Activated gamma-delta T cell (primary cell): ENCODE data around the gene AAGAB.
"Not testable (repeated sequence)": the region's sequence is repeated elsewhere in the genome, so short reads cannot be mapped to it uniquely, and the experiment has no call there.

Experiments used
- DNase-seq: peaks from one replicate; lab custom pipeline; 2025; lab: John Stamatoyannopoulos, UW

The AAGAB gene

DNA sequence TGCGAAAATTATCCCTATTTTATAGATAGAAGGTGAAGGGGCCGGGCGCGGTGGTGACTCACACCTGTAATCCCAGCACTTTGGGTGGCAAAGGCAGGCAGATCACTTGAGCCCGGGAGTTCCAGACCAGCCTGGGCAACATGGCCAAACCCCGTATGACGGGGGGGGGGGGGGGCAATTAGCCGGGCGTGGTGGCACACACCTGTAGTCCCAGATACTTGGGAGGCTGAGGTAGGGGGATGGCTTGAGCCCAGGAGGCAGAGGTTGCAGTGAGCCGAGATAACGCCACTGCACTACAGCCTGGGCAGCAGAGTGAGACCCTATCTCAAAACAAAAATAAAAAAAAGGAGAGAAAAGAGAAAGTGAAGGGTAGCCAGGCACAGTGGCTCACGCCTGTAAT is 1.4 kb downstream of the AAGAB start:
- DNase-seq = no peak

DNA sequence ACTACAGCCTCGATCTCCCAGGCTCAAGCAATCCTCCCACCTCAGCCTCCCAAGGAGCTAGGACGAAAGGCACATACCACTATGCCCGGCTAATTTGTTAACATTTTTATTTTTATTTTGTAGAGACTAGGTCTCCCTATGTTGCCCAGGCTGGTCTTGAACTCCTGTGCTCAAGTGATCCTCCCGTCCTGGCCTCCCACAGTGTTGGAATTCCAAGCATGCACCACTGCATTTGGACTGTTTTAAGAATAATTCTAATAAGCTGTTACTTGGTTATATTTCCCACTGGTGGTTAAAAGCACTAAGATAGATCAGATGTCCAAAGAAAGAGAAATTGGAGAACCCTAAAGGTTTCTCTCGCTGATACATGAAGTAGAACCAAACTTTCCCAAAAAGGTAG is 3.1 kb downstream of the AAGAB start:
- DNase-seq = no peak

DNA sequence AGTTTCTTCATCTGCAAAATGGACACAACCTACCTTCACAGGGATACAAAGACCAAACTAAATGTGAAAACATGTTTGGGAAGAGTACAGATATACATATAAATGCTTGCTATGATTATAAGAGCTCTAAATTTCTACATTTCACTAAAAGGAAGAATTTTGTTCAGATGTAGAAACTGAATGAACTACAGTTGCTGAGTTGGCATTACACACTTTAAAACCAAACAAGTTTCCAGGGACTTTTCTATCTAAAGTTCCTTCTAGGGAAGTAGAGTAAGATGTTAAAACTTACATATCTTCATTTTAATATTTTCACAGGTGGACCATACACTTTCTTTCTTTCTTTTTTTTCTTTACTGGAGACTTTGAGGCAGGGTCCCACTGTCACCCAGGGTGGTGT is 4.6 kb downstream of the AAGAB start:
- no peak for DNase-seq

DNA sequence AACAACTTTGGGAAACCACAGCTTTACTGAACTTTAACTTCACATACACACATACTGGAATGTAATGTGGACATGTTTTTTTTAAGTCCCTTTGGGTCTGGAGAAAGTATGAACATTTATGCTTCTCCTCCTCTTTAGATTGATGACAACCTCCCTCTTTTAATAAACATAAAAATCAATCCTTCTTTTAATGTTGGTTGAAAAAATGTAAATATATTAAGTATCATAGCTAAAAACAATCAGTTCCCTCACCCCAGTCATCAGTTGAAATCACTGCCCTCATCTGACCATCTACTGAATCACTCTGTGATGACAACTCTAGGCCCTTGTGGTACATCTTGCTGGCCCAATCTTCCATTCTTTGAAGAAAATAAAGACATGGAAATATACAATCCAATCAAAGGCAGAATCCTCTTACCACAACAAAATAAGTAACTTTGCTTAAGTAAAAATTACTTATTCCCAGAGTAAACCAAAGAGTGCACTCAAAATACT is 6.4 kb downstream of the AAGAB start:
- DNase-seq = no peak

DNA sequence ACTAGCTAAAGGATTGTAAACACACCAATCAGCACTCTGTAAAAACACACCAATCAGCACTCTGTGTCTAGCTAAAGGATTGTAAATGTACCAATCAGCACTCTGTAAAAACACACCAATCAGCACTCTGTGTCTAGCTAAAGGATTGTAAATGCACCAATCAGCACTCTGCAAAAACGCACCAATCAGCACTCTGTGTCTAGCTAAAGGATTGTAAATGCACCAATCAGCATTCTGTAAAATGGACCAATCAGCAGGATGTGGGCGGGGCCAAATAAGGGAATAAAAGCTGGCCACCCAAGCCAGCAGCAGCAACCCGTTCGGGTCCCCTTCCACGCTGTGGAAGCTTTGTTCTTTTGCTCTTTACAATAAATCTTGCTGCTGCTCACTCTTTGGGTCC is 7.9 kb downstream of the AAGAB start:
- not testable (repeated sequence) for DNase-seq

DNA sequence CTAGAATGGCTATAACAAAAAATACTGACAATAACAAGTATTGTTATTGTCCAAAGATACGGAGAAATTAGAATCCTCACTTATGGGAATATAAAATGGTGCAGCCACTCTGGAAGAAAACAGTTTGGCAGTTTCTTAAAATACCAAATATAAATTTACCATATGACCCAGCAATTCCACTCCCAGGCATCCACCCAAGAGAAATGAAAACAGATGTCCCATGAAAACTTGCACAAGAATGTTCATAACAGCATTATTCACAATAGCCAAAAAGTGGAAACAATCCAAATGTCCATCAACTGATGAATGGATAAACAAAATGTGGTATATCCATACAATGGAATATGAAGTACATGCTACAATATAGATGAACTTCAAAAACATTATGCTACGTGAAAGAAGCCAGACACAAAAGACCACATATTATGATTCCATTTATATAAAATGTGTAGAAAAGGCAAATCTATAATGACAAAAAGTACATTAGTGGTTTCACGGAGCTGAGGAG is 9.4 kb downstream of the AAGAB start:
- DNase-seq = no peak

DNA sequence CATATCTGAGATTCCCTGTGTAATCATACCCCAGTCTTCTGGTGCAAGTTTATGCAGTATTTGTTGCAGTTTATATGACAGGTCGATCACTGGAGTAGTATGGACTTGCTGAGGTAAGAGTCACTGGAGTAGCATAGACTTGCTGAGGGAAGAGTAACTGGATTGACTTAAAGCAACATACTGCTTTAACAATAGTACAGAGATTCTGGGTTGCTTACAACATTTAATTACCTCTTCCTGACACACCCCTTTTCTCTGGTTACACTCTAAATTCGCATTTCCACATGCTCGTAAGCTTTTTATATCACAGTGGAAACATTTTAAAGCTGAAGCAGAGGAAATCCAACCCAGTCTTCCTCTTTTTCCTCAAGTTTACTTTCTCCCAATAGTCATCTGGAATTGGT is 11.8 kb downstream of the AAGAB start:
- DNase-seq = no peak

DNA sequence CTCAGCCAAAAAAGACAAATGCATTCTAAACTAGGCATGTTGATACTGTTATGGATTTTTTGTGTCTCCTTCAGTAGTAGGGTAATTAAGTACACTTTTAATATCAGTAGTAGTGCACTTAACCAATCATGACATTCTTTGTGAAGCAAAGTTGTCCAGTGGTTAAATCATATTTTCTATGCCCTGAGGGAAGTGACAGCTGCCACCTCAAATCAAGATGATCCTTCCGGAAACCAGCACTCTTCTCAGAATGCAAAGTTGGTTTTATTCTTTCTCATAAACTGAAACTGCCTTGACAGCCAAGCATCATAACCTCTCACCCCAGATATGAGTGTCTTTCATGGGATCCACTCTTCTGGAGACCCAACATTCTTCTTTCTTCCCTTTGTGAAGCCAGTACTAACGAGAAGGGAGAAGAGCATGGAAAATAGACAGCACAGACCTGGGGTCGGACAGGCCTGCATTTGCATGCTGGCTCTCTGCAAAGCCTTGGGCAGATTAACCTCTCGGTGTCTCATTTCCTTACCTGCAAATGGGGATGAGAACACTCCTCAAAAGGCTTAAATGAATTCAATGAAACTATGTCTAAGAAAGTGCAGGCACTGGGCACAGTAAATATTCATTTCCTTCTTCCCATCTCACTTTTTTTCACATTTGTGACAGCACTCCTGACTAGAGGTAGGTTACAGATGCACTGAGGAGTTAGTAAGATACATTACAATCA is 13.2 kb downstream of the AAGAB start:
- no peak for DNase-seq

DNA sequence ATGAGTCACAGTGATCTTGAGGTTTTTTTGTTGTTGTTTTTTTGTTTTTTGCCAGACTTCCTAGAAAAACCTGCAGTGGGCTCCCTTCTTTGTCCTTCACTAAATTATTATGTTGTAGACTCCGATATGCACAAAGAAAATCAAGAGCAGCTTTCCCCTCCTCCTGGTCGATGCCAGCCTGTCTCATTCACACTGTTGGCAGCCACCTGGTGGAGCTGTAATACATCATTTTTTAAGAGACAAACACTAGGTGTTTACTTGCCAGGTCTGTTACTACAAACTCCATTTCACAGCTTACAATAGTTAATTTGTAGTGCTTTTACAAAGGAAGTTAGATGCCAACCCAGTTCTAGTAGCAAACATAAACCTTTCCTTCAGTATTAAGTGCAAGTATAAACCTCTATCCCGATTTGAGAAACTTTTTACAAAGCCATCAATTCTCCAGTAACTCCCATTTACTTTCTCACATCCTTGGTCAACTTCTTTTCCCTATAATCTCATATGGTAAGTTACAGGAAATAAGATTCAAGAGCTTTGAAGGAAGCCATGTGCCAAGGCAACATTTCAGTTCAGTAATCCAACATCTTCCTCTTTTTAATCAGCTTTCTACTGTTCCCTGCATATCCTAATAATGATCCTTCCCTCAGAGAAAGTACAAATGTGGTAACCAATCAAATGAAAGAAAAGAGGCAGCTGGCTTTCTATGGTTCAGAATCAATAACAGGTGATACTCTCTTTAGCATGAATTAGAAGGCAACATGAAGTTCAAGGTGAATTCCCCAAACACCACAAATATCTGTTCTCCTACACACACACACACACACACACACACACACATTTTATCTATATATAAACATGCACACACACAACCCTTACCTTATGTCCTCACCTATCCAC is 14.0 kb downstream of the AAGAB start:
- no peak for DNase-seq

DNA sequence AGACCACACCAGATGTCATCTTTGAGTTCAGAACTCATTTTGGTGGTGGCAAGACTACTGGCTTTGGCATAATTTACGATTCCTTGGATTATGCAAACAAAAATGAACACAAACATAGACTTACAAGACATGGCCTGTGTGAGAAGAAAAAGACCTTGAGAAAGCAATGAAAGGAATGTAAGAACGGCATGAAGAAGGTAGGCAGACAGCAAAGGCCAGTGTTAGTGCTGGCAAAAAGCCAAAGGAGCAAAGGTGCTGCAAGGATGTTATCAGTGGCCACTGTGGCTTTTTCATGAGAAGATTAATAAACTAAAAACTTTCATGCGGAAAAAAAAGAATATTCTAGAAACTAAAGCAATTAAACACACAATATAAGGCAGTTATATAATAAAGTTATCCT is 21.9 kb downstream of the AAGAB start:
- no peak for DNase-seq

DNA sequence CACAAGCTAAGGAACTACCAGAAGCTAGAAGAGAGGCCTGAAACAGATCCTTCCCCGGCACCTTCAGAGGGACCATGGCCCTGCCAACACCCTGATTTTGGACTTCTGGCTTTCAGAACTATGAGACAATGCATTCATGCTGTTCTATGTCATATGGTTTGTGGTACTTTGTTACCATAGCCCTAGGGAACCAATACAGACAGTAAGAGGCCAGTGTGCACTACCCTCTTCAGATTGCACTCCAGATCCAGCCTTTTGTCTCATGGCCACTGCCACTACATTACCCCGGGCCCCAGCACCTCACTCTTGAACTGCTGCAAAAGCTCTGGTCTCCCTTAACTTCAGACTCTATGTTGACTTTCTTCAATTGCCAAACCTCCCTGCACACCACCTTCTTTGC is 24.0 kb downstream of the AAGAB start:
- DNase-seq = no peak

DNA sequence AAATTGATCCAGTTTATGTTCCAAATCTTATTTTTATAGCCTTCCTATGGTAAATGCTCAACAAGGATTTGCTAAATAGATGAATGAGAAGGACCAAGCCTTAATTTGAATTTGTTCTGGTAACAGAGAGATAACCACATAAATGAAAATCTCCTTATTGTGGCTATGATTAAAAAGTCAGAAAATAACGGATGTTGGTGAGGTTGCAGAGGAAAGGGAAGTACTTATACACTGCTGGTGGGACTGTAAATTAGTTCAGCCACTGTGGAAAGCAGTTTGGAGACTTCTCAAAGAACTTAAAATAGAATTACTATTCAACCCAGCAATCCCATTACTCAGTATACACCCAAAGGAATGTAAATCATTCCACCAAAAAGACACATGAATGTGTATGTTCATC is 26.2 kb downstream of the AAGAB start:
- DNase-seq = no peak

DNA sequence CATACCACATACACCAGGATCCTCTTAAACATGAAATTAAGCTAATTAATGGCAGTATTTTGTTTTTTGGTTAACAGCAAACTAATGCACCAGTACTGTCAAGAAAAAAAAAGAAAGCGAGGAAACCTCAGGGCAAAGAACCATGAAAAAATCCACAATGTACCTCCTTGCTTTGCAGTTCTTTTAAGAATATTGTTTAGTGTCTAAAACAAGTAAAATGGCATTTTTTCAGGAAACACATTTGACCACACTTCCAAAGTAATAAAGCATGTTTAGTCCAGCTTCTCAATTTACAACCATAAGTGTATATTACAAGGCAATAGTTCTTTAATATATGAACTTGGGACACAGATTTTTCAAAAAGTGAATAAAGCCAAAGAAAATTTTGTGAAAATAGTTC is 26.6 kb downstream of the AAGAB start:
- no peak for DNase-seq

DNA sequence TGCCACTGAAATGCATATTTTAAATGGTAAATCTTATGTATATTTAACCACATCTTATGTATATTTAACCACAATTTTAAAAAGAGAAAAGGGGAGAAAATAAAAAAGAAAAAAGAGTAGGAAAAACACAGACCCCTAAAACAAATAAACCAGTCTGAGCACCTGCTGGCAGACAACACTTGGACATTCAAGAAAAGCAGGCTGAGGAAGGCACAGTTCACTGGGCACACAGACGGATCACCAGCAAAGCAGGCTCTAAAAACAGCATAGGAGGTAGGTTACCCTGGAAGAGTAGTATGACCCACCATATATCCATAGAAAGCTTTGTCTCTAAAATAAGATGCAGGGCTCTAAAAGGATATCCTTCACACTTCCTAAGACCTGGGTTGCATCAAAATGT is 27.0 kb downstream of the AAGAB start:
- DNase-seq = no peak

DNA sequence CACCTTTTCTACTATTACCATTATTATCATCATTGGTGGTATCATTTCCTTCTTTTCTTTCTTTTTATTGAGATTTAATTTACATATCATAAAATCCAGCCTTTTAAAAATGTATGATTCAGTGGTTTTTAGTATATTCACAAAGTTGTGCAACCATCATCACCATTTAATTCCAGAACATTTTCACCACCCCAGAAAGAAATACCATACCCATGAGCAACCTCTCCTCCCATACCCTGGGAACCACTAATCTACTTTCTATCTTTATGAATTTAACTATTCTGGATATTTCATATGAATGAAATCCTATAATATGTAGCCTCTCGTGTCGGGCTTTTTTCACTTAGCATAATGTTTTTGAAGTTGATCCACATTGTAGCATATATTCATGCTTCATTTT is 29.1 kb downstream of the AAGAB start:
- DNase-seq = no peak

DNA sequence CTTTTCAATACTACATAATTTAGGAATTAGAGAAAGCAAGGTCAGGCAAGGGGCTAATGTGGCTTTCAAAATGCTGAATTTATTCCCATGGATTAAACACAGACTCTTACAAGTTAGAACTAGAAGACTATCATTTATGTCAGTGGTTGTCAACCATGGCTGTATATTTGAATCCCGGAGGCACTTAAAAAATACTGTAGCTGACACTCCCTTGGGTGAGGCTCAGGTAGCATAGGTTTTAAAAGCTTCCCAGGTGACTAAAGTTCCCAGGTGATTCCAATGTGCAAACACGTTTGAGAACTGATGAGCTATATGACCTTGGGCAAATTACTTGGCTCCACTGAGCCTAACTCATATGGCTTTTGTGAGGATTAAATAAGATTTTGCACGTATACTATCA is 29.6 kb downstream of the AAGAB start:
- no peak for DNase-seq

DNA sequence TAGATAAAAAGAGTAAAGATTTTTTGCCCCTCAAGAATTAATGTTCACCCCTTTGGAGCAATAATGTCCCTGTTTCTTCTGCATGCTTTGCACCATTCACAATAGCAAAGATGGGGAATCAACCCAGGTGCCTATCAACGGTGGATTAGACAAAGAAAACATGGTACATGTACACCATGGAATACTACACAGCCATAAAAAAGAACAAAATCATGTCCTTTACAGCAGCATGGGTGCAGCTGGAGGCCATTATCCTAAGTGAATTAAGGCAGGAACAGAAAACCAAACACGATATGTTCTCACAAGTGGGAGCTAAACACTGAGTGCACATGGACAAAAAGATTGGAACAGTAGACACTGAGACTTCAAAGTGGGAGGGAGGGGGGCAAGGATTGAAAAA is 35.2 kb downstream of the AAGAB start:
- no peak for DNase-seq

DNA sequence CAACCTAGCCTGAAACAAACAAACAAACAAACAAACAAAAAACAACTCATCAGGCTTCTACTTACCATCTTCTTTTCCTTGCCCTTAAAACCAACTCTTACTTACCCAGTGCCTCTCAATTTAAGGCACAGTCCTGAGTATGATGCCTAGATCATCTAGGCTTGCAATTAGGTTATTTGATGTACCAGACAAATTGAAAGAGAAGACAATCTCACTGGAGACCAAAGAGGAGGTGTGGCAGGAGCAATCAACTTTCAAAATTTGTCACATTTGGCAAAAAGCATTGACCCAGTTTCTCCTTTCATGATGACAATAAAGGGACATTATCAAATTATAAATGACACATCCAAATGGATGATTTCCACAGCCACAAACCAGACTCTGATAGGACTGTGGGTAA is 36.0 kb downstream of the AAGAB start:
- no peak for DNase-seq

DNA sequence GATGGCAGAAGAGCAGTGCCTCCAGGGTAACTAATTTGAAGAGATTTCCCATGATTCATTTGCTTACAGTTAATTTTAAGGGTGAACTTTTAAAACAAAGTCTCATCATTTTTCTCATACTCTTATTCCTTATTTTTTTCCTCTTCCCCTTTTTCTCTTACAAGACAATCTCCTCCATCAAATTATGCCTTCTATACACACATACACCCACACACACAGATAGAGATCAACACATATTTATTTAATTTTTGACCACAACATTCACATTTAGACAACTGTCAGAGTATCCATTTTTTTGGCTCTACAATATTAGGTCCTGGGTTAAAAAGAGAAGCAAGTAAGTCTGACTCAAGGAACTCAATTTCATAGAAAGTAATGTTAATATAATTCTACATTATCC is 37.6 kb downstream of the AAGAB start:
- DNase-seq = no peak

DNA sequence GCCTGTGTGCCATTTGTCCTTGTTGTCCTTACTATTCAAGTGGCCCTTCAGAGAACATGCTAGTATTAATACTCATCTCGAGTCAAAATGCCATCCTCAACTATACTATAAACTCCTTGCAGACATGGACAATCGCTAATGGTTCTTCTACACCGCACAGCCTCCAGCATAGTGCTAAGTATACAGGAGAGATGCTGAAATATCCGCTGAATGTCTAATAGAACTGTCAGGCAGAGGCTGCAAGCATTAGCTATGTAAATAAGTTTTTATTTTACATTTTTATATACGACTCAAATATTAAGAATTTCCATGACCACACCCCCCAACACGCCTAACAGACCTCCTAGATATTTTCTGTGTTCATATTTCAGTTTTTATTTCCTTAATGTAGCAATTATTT is 39.4 kb downstream of the AAGAB start:
- DNase-seq = no peak

DNA sequence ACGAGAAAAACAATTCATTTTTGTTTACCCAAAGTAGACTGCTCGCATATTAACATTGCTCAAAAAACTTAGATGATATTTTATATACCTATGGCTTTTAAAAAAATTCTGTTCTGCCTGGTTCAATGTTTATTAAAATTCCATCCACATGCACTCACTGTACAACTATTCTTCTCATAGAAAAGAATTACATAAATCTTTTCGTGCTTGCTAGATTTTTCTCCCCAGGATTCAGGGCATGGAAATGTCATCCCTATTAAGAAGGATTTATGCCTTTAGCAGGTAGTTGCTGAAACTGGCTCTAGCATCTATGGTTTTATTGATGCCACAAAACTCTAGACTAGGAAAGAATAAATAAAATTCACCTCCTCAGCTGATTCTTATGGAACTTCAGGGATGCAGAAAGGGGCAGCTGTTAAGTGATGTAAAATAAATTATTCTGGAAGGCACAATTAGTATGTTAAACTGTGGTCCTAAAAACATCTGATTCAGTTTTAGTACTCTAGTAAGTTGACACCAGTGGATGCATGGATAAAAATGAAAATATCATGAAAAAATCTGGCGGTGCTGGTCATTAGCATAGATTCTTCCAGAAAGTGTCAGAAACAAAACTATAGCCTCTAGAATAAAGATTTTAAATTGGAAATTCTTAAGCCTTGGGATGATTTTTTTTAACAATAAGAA is 41.6 kb downstream of the AAGAB start:
- DNase-seq = no peak

DNA sequence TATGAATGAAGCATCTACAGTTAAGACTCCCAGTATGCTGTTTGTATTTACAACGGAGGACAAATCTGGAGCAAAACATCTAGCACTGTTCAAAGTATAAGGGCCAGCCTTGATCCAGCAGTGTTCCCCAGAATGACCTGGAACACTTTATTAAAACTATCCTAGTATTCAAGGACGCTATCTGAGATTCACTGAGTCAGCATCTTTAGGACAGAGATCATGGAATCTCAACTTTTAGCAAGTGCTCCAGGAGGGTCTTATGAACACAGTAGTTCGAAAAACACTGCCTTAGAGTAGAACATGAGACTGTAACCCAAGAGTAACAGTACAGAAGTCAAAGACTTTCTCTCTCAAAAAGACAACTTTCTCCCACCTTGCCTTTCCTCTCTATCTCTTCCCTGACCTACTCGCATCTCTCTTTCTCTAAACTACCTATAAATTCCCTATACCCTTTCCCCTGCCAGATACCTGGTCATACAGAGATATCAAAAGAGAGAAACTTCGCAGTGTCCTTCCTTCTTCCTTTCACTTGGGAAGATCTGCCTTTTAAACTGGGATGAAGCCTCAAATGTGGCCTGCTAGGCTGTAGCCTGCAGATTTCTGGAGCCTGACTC is 43.8 kb downstream of the AAGAB start:
- no peak for DNase-seq
